HT-29 (cell line): Measurements from ENCODE around the gene LCN15. TPM values are rescaled to one million over a fixed set of nuclear protein-coding genes. Genes with fewer than 3 reads are reported as not detected.
"Not testable (repeated sequence)": the region's sequence is repeated elsewhere in the genome, so short reads cannot be mapped to it uniquely, and the experiment has no call there.

Source experiments
- DNase-seq: peaks from one replicate; pipeline ENCODE4 v3.0.0-alpha.2; 2015; ENCODE audit warnings: low spot score
- total RNA-seq: library from RNA; depleted of rRNA; stranded (reverse); fragments of >200 nt; shearing (Covaris generic); gene quantifications from 2 replicates; pipeline ENCODE4 v1.2.3, GENCODE V29; 2014; rRNA removed

The LCN15 gene
- total RNA-seq: 0.60 TPM in 1 of 2 replicates, not detected in the other

DNA sequence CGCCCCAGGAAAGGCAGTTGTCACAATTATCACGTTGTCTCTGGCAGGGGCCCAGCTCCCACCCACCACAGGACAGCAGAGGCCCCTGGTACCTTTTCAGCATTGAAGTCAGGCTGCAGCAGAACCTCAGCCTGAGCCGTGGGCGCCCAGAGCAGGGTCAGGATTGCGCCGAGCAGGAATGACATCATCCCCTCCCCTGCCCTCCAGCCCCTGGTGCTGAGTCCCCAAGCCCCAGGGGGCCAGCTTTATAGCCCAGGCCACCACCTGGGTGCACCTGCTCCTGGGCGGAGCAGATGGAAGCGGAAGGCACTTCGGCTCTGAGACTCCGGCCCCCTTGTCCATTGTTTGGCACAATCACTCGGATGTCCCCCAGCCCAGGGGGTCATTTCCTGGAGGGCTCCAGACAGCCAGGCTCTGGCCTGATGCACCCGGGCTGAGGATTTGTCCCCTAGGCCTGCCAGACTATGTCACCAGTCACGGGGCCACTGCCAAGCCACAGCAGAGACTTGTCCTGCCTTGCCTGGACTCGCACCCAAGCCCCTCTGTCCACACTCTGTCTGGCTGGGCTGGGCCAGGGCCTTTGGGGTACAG, at the start of gene LCN15:
Gene LCN15 (minus strand): TSS at position 218 of the 591 bp plus-strand sequence. CDS start 30 bp downstream, at position 188.
- DNase-seq: no peak

DNA sequence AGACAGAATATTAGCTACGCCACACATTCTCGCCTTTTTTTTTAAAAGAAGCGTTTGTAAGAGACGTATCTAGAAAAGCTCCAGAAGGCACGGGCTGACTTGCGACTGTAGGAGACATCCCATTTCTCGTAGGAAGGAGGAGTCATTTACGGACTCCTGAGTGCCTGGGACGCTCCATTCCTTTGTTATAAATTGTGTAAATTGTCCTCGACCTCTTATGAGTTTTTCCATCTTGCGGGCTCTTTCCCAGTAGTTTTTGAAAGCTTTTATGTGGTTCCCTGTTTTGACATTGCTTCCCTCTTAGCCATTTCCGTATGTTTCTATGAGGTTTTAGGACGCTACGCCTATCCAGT, 44.5 kb upstream of the LCN15 start:
- peak; percentile 45 for DNase-seq

DNA sequence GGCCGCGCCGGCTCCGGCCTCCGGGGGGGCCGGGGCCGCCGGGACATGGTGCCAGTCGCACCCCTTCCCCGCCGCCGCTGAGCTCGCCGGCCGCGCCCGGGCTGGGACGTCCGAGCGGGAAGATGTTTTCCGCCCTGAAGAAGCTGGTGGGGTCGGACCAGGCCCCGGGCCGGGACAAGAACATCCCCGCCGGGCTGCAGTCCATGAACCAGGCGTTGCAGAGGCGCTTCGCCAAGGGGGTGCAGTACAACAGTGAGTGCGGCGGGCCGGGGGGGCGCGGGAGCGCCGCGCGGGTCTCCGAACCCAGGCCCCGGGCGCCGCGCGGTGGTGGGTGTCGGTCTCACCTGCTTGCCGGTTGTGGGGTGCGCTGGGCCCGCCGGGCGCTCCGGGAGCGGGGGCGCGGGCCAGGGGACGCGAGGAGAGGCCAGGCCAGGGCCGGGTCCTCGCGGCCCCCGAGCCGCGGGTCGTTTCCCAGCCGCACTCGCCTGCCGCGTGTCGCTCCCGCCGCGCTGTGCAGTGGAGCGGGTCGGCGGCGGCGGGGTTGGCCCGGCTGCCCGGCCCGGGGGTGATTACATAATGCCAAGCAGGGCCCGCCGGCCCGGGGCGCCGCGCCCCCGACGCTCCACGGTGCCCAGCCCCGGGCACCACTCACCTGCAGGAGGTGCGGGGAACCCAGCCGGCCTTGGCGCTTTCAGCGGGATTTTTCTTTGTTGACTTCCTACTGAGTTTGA, 43.9 kb upstream of the LCN15 start:
- DNase-seq: peak; percentile 23

- DNase-seq: peak; percentile 73
These were observed 43.2 kb upstream of the LCN15 start, which contains the start of gene RABL6 for GRCh38 chr9:136807281-136808074. RABL6 (plus strand) TSS chr9:136807948; CDS start chr9:136808197, 249 bp downstream.

DNA sequence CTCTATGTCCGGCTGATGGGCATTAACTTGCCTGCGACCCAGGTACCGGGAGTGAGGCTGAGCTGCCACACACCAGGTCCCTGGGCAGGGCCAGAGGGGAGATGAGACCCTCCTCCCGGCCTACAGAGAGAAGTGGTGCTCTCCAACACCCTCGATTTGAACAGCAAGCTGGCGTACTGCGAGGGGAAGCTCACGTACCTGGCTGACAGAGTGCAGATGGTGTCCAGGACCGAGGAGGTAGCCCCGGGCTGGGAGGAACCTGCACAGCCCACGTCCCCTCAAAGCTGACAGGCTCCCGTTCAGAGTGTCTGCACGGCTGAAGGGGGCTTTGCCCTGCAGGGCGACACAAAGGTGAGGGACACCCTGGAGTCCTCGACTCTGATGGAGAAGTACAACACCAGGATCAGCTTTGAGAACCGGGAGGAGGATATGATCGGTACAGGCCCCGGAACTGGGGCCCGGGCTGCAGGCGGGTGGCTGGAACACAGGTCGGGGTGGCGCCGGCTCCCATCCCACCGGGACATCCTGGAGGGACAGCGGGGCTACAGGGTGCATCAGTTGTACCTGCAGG, 42.4 kb upstream of the LCN15 start:
- DNase-seq: no peak

- no peak for DNase-seq
These were observed 41.7 kb upstream of the LCN15 start for GRCh38 chr9:136806067-136806466.

DNA sequence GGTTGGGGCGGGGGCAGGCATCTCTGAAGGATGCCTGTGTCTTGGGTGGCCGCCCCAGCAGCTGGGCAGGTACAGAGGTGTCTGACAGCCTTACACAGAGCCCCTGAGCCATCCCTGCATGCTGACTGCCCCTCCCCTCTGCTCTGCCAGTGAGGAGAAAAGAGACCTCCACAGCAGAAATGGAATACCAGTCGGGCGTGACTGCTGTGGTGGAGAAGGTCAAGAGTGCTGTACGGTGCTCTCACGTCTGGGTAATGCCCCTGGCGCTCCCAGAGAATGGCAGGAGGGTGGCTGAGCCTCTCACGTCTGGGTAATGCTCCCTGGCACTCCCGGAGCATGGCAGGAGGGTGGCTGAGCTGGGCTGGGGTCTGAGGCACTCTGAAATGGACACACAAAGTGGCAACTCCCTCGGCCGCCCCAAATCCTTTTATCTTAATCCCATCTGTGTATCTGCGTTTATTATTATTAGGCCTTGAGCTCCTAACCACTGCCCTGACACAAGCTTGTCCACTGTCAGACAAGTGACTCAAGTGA, 41.0 kb upstream of the LCN15 start:
- DNase-seq: no peak

DNA sequence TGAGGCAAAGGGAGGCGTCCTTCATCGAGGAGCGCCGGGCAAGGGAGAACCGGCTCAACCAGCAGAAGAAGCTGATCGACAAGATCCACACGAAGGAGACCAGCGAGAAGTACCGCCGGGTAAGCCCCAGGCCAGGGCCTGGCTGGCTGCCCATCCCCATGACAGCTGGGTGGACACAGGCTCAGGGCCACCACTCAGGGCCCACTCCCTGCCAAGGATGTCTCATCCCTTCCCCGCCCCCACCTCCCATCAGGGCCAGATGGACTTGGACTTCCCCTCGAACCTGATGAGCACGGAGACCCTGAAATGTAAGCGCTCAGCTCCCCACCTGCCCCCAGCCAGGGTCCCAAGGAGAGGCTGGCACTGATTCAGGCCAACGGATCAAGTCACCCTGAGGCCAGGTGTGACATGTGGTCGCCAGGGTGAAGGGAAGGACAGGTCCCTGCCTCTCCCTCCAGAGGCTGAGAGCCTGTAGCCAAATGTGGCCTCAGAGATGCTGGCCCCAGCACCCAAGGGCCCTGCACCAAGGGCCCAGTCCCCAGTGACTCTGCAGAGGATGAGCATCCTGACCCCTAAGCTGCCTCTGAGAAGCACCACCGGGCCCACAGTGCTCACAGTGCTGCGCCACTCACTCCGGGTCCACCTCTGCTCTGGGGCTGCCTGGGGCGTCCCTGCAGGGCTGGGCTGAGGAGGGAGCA, 40.3 kb upstream of the LCN15 start:
- no peak for DNase-seq

DNA sequence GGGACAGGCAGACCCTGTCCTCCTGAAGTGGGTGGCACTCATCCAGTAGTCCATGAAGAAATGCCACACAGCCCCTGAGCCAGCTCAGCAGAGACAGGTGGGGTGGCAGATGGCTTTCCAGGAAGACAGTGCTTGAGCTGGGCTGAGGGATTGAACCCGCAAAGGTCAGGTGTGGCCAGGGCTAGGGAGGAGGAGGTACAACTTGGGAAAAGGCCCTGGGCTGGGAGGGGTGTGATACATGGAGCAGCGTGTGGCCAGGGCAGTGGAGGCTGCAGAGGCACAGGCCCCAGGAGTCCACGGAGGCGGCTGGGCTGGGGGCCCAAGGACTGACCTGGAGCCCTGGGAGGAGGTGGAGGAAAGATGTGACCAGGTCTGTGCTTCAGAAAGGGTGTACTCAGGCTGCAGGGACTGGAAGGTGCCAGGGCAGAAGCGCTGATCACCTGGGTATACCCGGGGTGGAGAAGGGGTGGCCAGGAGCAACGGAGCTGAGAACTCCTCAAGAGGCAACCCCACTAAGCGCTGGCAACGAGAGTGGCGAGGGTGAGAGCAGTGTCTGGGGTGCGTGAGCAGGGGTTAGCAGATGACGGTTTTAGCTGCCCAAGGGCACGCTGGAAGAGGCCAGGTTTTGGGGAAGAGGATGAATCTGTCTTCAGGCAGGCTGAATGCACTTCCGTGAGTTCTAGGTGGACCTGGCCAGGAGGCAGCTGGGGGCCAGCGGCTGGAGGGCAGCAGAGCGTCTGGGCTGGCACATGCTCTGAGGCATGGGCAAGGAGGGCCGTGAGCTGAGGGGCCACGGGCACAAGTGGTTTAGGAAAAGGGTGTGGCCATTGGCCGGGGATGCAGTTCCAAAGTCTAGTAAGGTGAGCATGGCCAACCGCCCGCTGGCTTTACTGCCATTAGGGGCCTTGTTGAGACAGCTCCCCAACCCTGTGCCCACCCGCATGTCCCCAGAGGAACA, 39.5 kb upstream of the LCN15 start:
- no peak for DNase-seq

DNA sequence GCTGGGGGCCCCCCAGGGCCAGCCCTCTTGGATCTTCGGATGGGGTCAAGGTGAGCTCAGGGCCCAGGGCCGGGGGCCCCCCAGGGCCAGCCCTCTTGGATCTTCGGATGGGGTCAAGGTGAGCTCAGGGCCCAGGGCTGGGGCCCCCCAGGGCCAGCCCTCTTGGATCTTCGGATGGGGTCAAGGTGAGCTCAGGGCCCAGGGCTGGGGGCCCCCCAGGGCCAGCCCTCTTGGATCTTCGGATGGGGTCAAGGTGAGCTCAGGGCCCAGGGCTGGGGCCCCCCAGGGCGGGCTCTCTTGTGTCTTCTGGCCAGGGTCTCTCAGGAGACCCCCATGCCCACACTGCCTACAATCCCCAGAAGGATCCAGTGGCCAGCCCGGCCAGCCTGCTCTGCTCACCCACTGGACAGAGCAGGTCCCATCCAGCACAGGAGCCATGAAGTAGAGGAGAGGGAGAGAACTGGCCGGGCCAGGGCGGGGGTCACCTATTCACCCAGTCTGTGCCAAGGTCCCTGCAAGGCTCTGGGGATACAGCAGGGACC, 38.8 kb upstream of the LCN15 start:
- DNase-seq: not testable (repeated sequence)

DNA sequence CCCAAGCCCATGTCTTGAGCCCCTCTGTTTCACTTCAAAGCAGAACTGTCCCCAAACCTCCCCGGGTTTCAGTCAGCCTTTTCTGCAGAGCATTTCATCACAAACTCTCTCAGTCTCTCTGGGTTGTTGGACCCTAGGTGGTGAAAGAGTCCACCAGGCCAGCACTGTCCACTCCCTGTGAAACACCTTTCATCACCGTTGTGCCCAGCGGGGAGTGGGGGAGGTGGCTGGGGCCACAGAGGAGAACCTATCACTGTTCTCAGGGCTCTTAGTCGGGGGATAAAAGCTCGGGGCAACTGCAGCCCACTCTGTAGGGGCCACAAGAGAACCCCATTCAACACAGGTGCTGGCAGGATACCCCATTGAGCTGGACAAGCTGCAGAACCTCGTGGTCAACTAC, 38.0 kb upstream of the LCN15 start:
- no peak for DNase-seq

DNA sequence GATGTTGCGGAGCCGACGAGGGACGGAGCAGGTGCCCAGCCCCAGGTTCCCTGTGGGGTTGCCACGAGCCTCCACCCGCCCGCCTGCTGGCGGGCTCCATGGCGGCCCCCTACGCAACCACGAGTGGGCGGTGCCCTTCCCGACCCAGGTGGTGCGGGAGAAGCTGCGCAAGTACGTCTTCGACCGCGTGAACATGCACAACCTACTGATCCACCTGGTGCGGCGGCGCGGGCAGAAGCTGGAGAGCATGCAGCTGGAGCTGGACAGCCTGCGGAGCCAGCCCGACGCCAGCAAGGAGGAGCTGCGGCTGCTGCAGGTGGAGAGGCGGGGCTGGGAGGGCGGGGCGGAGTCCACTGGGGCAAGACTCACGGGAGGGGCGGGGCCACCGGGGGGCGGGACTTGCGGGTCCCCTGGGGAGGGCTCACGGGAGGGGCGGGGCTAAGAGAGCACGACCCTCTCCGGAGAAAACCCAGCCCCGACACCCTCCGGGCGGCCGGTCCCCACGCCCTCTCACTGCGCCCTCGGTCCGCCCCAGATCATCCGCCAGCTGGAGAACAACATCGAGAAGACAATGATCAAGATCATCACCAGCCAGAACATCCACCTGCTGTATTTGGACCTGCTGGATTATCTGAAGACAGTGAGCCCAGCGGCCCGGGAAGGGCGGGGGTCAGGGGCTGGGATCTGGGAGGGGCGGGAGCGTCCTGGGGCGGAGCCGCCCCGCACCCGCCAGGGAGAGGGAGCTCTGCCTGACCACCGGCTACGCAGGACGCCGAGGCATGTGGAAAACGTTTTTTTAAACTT, 35.7 kb upstream of the LCN15 start:
- peak; percentile 86 for DNase-seq

- peak; percentile 61 for DNase-seq
These were observed 34.9 kb upstream of the LCN15 start for GRCh38 chr9:136799079-136799853.

- no peak for DNase-seq
These were observed 34.4 kb upstream of the LCN15 start for GRCh38 chr9:136798708-136799078.

GRCh38 chr9:136796775-136797347, 32.5 kb upstream of the LCN15 start:
- peak; percentile 39 for DNase-seq

DNA sequence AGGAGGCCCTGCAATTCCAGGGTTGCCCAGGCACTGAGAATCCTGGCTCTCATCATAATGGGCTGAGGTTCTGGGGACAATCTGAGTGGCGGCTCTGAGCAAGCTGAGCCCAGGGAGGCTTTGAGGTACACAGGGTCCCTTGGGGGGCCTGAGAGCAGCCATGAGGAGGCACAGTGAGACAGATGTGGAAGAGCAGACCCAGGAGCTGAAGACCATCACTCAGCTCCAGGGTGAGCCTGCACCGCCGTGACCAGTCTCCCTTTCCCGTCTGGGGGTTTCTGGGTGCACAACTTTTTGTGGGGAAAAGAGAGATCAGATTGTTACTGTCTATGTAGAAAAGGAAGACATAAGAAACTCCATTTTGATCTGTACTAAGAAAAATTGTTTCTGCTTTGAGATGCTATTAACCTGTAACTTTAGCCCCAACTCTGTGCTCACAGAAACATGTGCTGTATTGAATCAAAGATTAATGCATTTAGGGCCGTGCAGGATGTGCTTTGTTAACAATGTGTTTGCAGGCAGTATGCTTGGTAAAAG, 32.0 kb upstream of the LCN15 start, which contains the start of gene CCDC183:
Gene CCDC183 (plus strand): TSS at position 101 of the 537 bp plus-strand sequence. CDS start 60 bp downstream, at position 161.
- DNase-seq: peak; percentile 27

DNA sequence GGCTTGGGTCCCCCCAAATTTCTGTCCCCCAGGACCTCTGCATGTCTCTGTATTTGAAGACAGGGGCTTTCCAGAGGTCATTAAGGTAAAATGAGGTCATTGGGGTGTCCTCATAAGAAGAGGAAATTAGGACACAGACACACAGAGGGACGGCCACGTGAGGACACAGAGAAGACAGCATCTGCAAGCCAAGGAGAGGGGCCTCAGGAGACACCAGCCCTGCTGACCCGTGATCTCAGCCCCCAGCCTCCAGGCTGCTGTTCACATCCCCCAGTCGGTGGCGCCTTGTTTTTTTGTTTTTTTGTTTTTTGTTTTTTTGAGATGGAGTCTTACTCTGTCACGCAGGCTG, 30.7 kb upstream of the LCN15 start:
- no peak for DNase-seq
